Keratinocyte (primary cell): ENCODE results near the gene BRI3BP.

ENCODE experiments used
- CTCF ChIP-seq, 3 experiments: IDR thresholded peaks in 1 of 3; conservative IDR thresholded peaks in 1 of 3; optimal IDR thresholded peaks in 1 of 3; 2 replicates in 2 of 3; 3 replicates in 1 of 3; pipeline versions ENCODE3 to v1.5.1; 2011; ENCODE audit warnings: low read length in 3 of 3, mild to moderate bottlenecking in 3 of 3, moderate library complexity in 2 of 3, control low read depth in 1 of 3, inconsistent platforms in 1 of 3; ENCODE audit not compliant: insufficient read depth in 2 of 3; ENCODE audit errors: extremely low read depth in 1 of 3
- EZH2 ChIP-seq: IDR thresholded peaks from one replicate; pipeline ENCODE4 v1.6.1; 2012; ENCODE audit warnings: inconsistent platforms, mild to moderate bottlenecking, low read length, moderate library complexity

GRCh38 chr12:125021096-125021495, 27.7 kb downstream of the BRI3BP start:
- TF ChIP-seq CTCF (optimal IDR thresholded peaks at IDR 0.05 in 1 of 3, IDR thresholded peaks at IDR 0.05 in 1 of 3, conservative IDR thresholded peaks at IDR 0.05 in 1 of 3; ENCODE audit: extremely low read depth in 1 of 3, insufficient read depth in 2 of 3, low read length in 3 of 3) (no peak), EZH2 (no peak)
